HepG2 (cell line): Measurements from ENCODE around the gene MYO18A. TPM values are rescaled to one million over a fixed set of nuclear protein-coding genes. Genes with fewer than 3 reads are reported as not detected.

Source experiments
- CBX5 ChIP-seq: sonication (generic); formaldehyde crosslinking; IDR thresholded peaks from 2 replicates; pipeline ENCODE4 v1.4.0; 2020; ENCODE audit warnings: missing genetic modification reagents, borderline replicate concordance
- EP300 ChIP-seq, 3 experiments: sonication (generic) in 1 of 3; formaldehyde crosslinking in 1 of 3; IDR thresholded peaks; 2 replicates each; pipeline versions ENCODE4 v1.5.1 to v1.6.1; 2011 to 2020; ENCODE audit warnings: low read depth in 2 of 3, low read length in 2 of 3, borderline replicate concordance in 1 of 3, improper control_type of control experiment in 1 of 3, mild to moderate bottlenecking in 1 of 3, missing genetic modification reagents in 1 of 3, moderate library complexity in 1 of 3
- GATAD2A ChIP-seq: IDR thresholded peaks from 2 replicates; pipeline ENCODE4 v1.6.1; 2016
- HDAC1 ChIP-seq: sonication (generic); formaldehyde crosslinking; IDR thresholded peaks from 2 replicates; pipeline ENCODE4 v1.5.1; 2020; ENCODE audit warnings: mild to moderate bottlenecking, missing genetic modification reagents
- JUND ChIP-seq: sonication (generic); formaldehyde crosslinking; IDR thresholded peaks from 2 replicates; pipeline ENCODE4 v1.8.0; 2022; ENCODE audit warnings: mild to moderate bottlenecking, missing genetic modification reagents
- NR1H2 ChIP-seq: sonication (generic); formaldehyde crosslinking; IDR thresholded peaks from 2 replicates; pipeline ENCODE4 v1.8.1; 2022; ENCODE audit warnings: low read depth, missing genetic modification reagents, borderline replicate concordance
- NR2F1 ChIP-seq, 2 experiments: fragments of 450-650 bp in 1 of 2; formaldehyde crosslinking in 1 of 2; IDR thresholded peaks; 2 replicates each; pipeline versions ENCODE4 v1.5.0 to v1.6.1; 2016 to 2020; ENCODE audit warnings: mild to moderate bottlenecking in 1 of 2, missing compliant biosample characterization in 1 of 2, missing genetic modification reagents in 1 of 2, moderate library complexity in 1 of 2
- NR2F2 ChIP-seq: IDR thresholded peaks from 2 replicates; pipeline ENCODE4 v1.6.1; 2012; ENCODE audit warnings: low read depth, inconsistent platforms, borderline replicate concordance
- U2AF2 ChIP-seq: fragments of 200-400 bp; formaldehyde crosslinking; IDR thresholded peaks from 2 replicates; pipeline ENCODE4 v1.6.1; 2017; ENCODE audit warnings: low read depth, mild to moderate bottlenecking, low read length
- ZNF816 ChIP-seq: sonication (generic); formaldehyde crosslinking; IDR thresholded peaks from 2 replicates; pipeline ENCODE4 v1.8.0; 2022; ENCODE audit warnings: missing genetic modification reagents, mild to moderate bottlenecking, borderline replicate concordance
- polyA plus RNA-seq, 8 experiments: library from polyadenylated mRNA; depleted of rRNA in 3 of 8; stranded (reverse) in 7 of 8; unstranded in 1 of 8; fragments of >200 nt; fragmentation: Illumina TruSeq in 4 of 8; extraction: Trizol in 4 of 8; gene quantifications; 2 replicates each; pipeline versions ENCODE4 v1.2.1 to v1.2.3, GENCODE V29; 2011 to 2016; ENCODE audit warnings: low read depth in 4 of 8, missing spikeins in 1 of 8, mixed read lengths in 1 of 8; ENCODE audit not compliant: insufficient read depth in 1 of 8
- total RNA-seq, 5 experiments: library from RNA; depleted of rRNA; stranded (reverse); fragments of >200 nt; fragmentation: Illumina TruSeq; extraction: Trizol; gene quantifications; 2 replicates each; pipeline ENCODE4 v1.2.3, GENCODE V29; 2016; ENCODE audit warnings: low read depth in 1 of 5
- TF ChIP-seq, protein P1 (sequence below): sonication (generic); formaldehyde crosslinking; IDR thresholded peaks from 2 replicates; pipeline ENCODE4 v1.5.1; 2020; ENCODE audit warnings: mild to moderate bottlenecking, missing genetic modification reagents, moderate library complexity
- TF ChIP-seq, protein P2 (sequence below): sonication (generic); formaldehyde crosslinking; IDR thresholded peaks from 2 replicates; pipeline ENCODE4 v1.4.0; 2020; ENCODE audit warnings: missing genetic modification reagents, mild to moderate bottlenecking, borderline replicate concordance
- TF ChIP-seq, protein P3 (sequence below): sonication (generic); formaldehyde crosslinking; IDR thresholded peaks from 2 replicates; pipeline ENCODE4 v1.4.0; 2020; ENCODE audit warnings: low read depth, mild to moderate bottlenecking, missing genetic modification reagents
- TF ChIP-seq, protein P4 (sequence below): sonication (generic); formaldehyde crosslinking; IDR thresholded peaks from 2 replicates; pipeline ENCODE4 v1.4.0; 2020; ENCODE audit warnings: mild to moderate bottlenecking, missing genetic modification reagents
- TF ChIP-seq, protein P5 (sequence below): sonication (generic); formaldehyde crosslinking; conservative IDR thresholded peaks from 2 replicates; pipeline ENCODE4 v1.4.0; 2020; ENCODE audit warnings: mild to moderate bottlenecking, missing genetic modification reagents, moderate library complexity

Gene MYO18A
- total and polyA plus RNA-seq, 2 of the 13 experiments (the other 11 are each of a cell fraction or from before 2014, with no cell fraction given), result 16.8 to 24.8 TPM

- TF ChIP-seq GATAD2A (CRISPR knock-in tag), result no peak
- no peak for TF ChIP-seq CBX5
- TF ChIP-seq HDAC1, result no peak
- TF ChIP-seq, protein P1, sequence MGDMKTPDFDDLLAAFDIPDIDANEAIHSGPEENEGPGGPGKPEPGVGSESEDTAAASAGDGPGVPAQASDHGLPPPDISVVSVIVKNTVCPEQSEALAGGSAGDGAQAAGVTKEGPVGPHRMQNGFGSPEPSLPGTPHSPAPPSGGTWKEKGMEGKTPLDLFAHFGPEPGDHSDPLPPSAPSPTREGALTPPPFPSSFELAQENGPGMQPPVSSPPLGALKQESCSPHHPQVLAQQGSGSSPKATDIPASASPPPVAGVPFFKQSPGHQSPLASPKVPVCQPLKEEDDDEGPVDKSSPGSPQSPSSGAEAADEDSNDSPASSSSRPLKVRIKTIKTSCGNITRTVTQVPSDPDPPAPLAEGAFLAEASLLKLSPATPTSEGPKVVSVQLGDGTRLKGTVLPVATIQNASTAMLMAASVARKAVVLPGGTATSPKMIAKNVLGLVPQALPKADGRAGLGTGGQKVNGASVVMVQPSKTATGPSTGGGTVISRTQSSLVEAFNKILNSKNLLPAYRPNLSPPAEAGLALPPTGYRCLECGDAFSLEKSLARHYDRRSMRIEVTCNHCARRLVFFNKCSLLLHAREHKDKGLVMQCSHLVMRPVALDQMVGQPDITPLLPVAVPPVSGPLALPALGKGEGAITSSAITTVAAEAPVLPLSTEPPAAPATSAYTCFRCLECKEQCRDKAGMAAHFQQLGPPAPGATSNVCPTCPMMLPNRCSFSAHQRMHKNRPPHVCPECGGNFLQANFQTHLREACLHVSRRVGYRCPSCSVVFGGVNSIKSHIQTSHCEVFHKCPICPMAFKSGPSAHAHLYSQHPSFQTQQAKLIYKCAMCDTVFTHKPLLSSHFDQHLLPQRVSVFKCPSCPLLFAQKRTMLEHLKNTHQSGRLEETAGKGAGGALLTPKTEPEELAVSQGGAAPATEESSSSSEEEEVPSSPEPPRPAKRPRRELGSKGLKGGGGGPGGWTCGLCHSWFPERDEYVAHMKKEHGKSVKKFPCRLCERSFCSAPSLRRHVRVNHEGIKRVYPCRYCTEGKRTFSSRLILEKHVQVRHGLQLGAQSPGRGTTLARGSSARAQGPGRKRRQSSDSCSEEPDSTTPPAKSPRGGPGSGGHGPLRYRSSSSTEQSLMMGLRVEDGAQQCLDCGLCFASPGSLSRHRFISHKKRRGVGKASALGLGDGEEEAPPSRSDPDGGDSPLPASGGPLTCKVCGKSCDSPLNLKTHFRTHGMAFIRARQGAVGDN (CRISPR knock-in tag), result peak; percentile 71
- TF ChIP-seq, protein P2, sequence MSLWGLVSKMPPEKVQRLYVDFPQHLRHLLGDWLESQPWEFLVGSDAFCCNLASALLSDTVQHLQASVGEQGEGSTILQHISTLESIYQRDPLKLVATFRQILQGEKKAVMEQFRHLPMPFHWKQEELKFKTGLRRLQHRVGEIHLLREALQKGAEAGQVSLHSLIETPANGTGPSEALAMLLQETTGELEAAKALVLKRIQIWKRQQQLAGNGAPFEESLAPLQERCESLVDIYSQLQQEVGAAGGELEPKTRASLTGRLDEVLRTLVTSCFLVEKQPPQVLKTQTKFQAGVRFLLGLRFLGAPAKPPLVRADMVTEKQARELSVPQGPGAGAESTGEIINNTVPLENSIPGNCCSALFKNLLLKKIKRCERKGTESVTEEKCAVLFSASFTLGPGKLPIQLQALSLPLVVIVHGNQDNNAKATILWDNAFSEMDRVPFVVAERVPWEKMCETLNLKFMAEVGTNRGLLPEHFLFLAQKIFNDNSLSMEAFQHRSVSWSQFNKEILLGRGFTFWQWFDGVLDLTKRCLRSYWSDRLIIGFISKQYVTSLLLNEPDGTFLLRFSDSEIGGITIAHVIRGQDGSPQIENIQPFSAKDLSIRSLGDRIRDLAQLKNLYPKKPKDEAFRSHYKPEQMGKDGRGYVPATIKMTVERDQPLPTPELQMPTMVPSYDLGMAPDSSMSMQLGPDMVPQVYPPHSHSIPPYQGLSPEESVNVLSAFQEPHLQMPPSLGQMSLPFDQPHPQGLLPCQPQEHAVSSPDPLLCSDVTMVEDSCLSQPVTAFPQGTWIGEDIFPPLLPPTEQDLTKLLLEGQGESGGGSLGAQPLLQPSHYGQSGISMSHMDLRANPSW, result no peak
- peak in 1 of 2 experiments; percentile 45; a peak in 1 of 4 replicates for TF ChIP-seq EP300 (IDR thresholded peaks at IDR 0.05; ENCODE audit: low read depth in 2 of 2, low read length in 2 of 2)
- no peak for TF ChIP-seq EP300 (CRISPR knock-in tag; IDR thresholded peaks at IDR 0.05; ENCODE audit: borderline replicate concordance)
- TF ChIP-seq U2AF2, result no peak
- peak in 1 of 2 experiments; percentile 69; a peak in 2 of 4 replicates for TF ChIP-seq NR2F1 (CRISPR knock-in tag; IDR thresholded peaks at IDR 0.05)
- TF ChIP-seq, protein P3, sequence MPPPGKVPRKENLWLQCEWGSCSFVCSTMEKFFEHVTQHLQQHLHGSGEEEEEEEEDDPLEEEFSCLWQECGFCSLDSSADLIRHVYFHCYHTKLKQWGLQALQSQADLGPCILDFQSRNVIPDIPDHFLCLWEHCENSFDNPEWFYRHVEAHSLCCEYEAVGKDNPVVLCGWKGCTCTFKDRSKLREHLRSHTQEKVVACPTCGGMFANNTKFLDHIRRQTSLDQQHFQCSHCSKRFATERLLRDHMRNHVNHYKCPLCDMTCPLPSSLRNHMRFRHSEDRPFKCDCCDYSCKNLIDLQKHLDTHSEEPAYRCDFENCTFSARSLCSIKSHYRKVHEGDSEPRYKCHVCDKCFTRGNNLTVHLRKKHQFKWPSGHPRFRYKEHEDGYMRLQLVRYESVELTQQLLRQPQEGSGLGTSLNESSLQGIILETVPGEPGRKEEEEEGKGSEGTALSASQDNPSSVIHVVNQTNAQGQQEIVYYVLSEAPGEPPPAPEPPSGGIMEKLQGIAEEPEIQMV, result no peak; the same call in 1 of the 2 replicates
- TF ChIP-seq ZNF816 (CRISPR knock-in tag), result no peak
- TF ChIP-seq NR1H2 (CRISPR knock-in tag), result no peak
- TF ChIP-seq, protein P4, sequence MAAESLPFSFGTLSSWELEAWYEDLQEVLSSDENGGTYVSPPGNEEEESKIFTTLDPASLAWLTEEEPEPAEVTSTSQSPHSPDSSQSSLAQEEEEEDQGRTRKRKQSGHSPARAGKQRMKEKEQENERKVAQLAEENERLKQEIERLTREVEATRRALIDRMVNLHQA, result no peak
- 0 out of 2 replicates have a peak, but pooled peaks have one; percentile 49 for TF ChIP-seq NR2F2
- no peak for TF ChIP-seq JUND (CRISPR knock-in tag)
- TF ChIP-seq, protein P5, sequence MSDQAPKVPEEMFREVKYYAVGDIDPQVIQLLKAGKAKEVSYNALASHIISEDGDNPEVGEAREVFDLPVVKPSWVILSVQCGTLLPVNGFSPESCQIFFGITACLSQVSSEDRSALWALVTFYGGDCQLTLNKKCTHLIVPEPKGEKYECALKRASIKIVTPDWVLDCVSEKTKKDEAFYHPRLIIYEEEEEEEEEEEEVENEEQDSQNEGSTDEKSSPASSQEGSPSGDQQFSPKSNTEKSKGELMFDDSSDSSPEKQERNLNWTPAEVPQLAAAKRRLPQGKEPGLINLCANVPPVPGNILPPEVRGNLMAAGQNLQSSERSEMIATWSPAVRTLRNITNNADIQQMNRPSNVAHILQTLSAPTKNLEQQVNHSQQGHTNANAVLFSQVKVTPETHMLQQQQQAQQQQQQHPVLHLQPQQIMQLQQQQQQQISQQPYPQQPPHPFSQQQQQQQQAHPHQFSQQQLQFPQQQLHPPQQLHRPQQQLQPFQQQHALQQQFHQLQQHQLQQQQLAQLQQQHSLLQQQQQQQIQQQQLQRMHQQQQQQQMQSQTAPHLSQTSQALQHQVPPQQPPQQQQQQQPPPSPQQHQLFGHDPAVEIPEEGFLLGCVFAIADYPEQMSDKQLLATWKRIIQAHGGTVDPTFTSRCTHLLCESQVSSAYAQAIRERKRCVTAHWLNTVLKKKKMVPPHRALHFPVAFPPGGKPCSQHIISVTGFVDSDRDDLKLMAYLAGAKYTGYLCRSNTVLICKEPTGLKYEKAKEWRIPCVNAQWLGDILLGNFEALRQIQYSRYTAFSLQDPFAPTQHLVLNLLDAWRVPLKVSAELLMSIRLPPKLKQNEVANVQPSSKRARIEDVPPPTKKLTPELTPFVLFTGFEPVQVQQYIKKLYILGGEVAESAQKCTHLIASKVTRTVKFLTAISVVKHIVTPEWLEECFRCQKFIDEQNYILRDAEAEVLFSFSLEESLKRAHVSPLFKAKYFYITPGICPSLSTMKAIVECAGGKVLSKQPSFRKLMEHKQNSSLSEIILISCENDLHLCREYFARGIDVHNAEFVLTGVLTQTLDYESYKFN, result peak; percentile 75
These were observed 10.2 kb downstream of the MYO18A start (continued) for GRCh38 chr17:29169806-29170591.
